WTC11 (cell line): ENCODE measurements around the gene KRT9. TPM values are rescaled to one million over a fixed set of nuclear protein-coding genes. Genes with fewer than 3 reads are reported as not detected.
A peak's percentile ranks its signal among the peaks of the same experiment; 100 is the strongest.

Experiments
- ATAC-seq: fragments of 200-7000 bp; cut with Tn5 transposase; 2 replicates; pipeline ENCODE4 v1.10.0; 2021; ENCODE audit warnings: mild to moderate bottlenecking, moderate library complexity
- CTCF ChIA-PET: fragments of 300-600 bp; sonication (Branson Sonifier 250); formaldehyde crosslinking; loops from one replicate; lab custom pipeline; 2021; ENCODE audit warnings: antibody characterized with exemption; lab: Charles Lee
- POLR2A ChIA-PET: fragments of 350-600 bp; sonication (Branson Sonifier 250); formaldehyde crosslinking; loops from one replicate; lab custom pipeline; 2021; ENCODE audit warnings: antibody characterized with exemption; lab: Charles Lee
- DNase-seq: peaks from one replicate; pipeline ENCODE4 v3.0.0; 2021; ENCODE audit warnings: low spot score
- H3K27ac Mint-ChIP-seq: 2 replicates; pipeline ENCODE4 v1.8.0; 2021; ENCODE audit warnings: mixed read lengths
- H3K27me3 Mint-ChIP-seq: 2 replicates; pipeline ENCODE4 v1.8.0; 2021; ENCODE audit warnings: low read depth, mild to moderate bottlenecking, moderate library complexity, mixed read lengths
- H3K36me3 Mint-ChIP-seq: 2 replicates; pipeline ENCODE4 v1.8.0; 2021; ENCODE audit warnings: mixed read lengths
- H3K4me1 Mint-ChIP-seq: 2 replicates; pipeline ENCODE4 v1.8.0; 2022; ENCODE audit warnings: mixed read lengths
- H3K4me3 Mint-ChIP-seq: 2 replicates; pipeline ENCODE4 v1.8.0; 2021; ENCODE audit warnings: mild to moderate bottlenecking, moderate library complexity, mixed read lengths
- H3K9me3 Mint-ChIP-seq: 2 replicates; pipeline ENCODE4 v1.8.0; 2021; ENCODE audit warnings: mixed read lengths
- AFF4 ChIP-seq: sonication (generic); formaldehyde crosslinking; IDR thresholded peaks from 2 replicates; pipeline ENCODE4 v1.8.1; 2023; ENCODE audit warnings: mild to moderate bottlenecking, missing genetic modification reagents, borderline replicate concordance
- ARID4B ChIP-seq: sonication (generic); formaldehyde crosslinking; IDR thresholded peaks from 2 replicates; pipeline ENCODE4 v1.8.0; 2023; ENCODE audit warnings: missing genetic modification reagents, mild to moderate bottlenecking, borderline replicate concordance
- ATF1 ChIP-seq: sonication (generic); formaldehyde crosslinking; IDR thresholded peaks from 2 replicates; pipeline ENCODE4 v1.8.1; 2023; ENCODE audit warnings: mild to moderate bottlenecking, moderate library complexity, missing genetic modification reagents
- ATF2 ChIP-seq: sonication (generic); formaldehyde crosslinking; IDR thresholded peaks from 2 replicates; pipeline ENCODE4 v1.8.1; 2022; ENCODE audit warnings: low read depth, missing genetic modification reagents, borderline replicate concordance
- CBFB ChIP-seq: sonication (generic); formaldehyde crosslinking; IDR thresholded peaks from 2 replicates; pipeline ENCODE4 v1.8.1; 2022; ENCODE audit warnings: mild to moderate bottlenecking, low read depth, missing genetic modification reagents
- CREM ChIP-seq: sonication (generic); formaldehyde crosslinking; IDR thresholded peaks from 2 replicates; pipeline ENCODE4 v1.8.1; 2022; ENCODE audit warnings: mild to moderate bottlenecking, missing genetic modification reagents, moderate library complexity
- ERG ChIP-seq: fragments of 250-450 bp; sonication (Bioruptor Pico); IDR thresholded peaks from 2 replicates; pipeline ENCODE4 v1.8.0; 2021; ENCODE audit warnings: mild to moderate bottlenecking
- MLX ChIP-seq: sonication (generic); formaldehyde crosslinking; IDR thresholded peaks from 2 replicates; pipeline ENCODE4 v1.8.1; 2023; ENCODE audit warnings: mild to moderate bottlenecking, missing genetic modification reagents, moderate library complexity
- MYBL2 ChIP-seq: sonication (generic); formaldehyde crosslinking; IDR thresholded peaks from 2 replicates; pipeline ENCODE4 v1.8.1; 2023; ENCODE audit warnings: mild to moderate bottlenecking, moderate library complexity, missing genetic modification reagents
- NFE2L1 ChIP-seq: sonication (generic); formaldehyde crosslinking; IDR thresholded peaks from 2 replicates; pipeline ENCODE4 v1.8.1; 2023; ENCODE audit warnings: missing genetic modification reagents
- PRRX2 ChIP-seq: fragments of 250-450 bp; sonication (Bioruptor Pico); IDR thresholded peaks from 2 replicates; pipeline ENCODE4 v1.8.0; 2021; ENCODE audit warnings: mild to moderate bottlenecking
- USF1 ChIP-seq: sonication (generic); formaldehyde crosslinking; IDR thresholded peaks from 2 replicates; pipeline ENCODE4 v1.8.0; 2022; ENCODE audit warnings: mild to moderate bottlenecking, missing genetic modification reagents
- USF2 ChIP-seq: sonication (generic); formaldehyde crosslinking; IDR thresholded peaks from 2 replicates; pipeline ENCODE4 v1.8.1; 2023; ENCODE audit warnings: mild to moderate bottlenecking, missing genetic modification reagents, moderate library complexity
- ZBTB21 ChIP-seq: sonication (generic); formaldehyde crosslinking; IDR thresholded peaks from 2 replicates; pipeline ENCODE4 v1.8.1; 2023; ENCODE audit warnings: mild to moderate bottlenecking, missing genetic modification reagents, borderline replicate concordance
- ZNF512 ChIP-seq: sonication (generic); formaldehyde crosslinking; IDR thresholded peaks from 2 replicates; pipeline ENCODE4 v1.8.1; 2022; ENCODE audit warnings: missing genetic modification reagents, borderline replicate concordance
- total RNA-seq: library from RNA; stranded (reverse); gene quantifications from 3 replicates; pipeline ENCODE4 v1.2.3, GENCODE V29; 2021

KRT9 gene
- total RNA-seq, 1 experiment from 2014 or later: not detected

- DNase-seq: no peak
- no peak for ATAC-seq
- peaks cover 21% of the 10 kb centered on the region for H3K4me1 Mint-ChIP-seq
- H3K27ac Mint-ChIP-seq: peak within 1 kb of the TSS; percentile 57; the same call in 1 of the 2 replicates
- no peak within 1 kb of the TSS for H3K4me3 Mint-ChIP-seq
- TF ChIP-seq AFF4 (CRISPR knock-in tag) (no peak), PRRX2 (CRISPR knock-in tag) (no peak), CREM (no peak), ATF1 (CRISPR knock-in tag) (no peak), ZNF512 (CRISPR knock-in tag) (no peak), ARID4B (CRISPR knock-in tag) (no peak), ZBTB21 (no peak), USF2 (CRISPR knock-in tag) (no peak), MYBL2 (CRISPR knock-in tag) (no peak), ERG (CRISPR knock-in tag) (no peak)
- H3K9me3 Mint-ChIP-seq: no peaks in the 10 kb centered on the region
- CTCF ChIA-PET: interaction anchor here (0.6 to 15.4 kb wide), 5 partner anchors 17 to 144 kb away, joined by 3 to 116 read pairs (median 4); no protein-coding TSS in a partner anchor
- POLR2A ChIA-PET: interaction anchor here (0.6 kb wide), 1 partner anchor 12 kb away, joined by 3 read pairs; no protein-coding TSS in a partner anchor
- peaks cover 10% of the 10 kb centered on the region for H3K36me3 Mint-ChIP-seq
- no peaks in the 10 kb centered on the region for H3K27me3 Mint-ChIP-seq
These were observed 52.9 kb downstream of the KRT9 start, which contains the start of gene KRT15 for GRCh38 chr17:41518789-41519449. Gene KRT15, minus strand, starts transcription at chr17:41518890. Its CDS starts 63 bp downstream, at chr17:41518827.

GRCh38 chr17:41518031-41518430, 53.8 kb downstream of the KRT9 start:
- ATAC-seq: no peak
- Mint-ChIP-seq H3K4me3 (no peak overlapping the region), H3K9me3 (no peaks in the 10 kb centered on the region), H3K36me3 (peaks cover under 1% of the 10 kb centered on the region; the same call in 1 of the 2 replicates), H3K4me1 (peaks cover 21% of the 10 kb centered on the region), H3K27me3 (no peaks in the 10 kb centered on the region), H3K27ac (no peak overlapping the region)
- ChIA-PET POLR2A (no interaction called here), CTCF (interaction anchor here (1.0 to 15.4 kb wide), 3 partner anchors 16 to 130 kb away, joined by 3 to 116 read pairs (median 12); no protein-coding TSS in a partner anchor)
- DNase-seq: no peak
- TF ChIP-seq ATF2 (CRISPR knock-in tag): no peak
- TF ChIP-seq MLX (CRISPR knock-in tag): no peak
- TF ChIP-seq ERG (CRISPR knock-in tag): no peak
- TF ChIP-seq CBFB (CRISPR knock-in tag): no peak
- TF ChIP-seq USF1 (CRISPR knock-in tag): no peak
- TF ChIP-seq NFE2L1 (CRISPR knock-in tag): no peak
